GM23338 (cell line): ENCODE results near the gene BPI. TPM values are rescaled to one million over a fixed set of nuclear protein-coding genes. Genes with fewer than 3 reads are reported as not detected.

ENCODE experiments used
- ATAC-seq: fragments of 200-7000 bp; cut with Tn5 transposase; 3 replicates; pipeline ENCODE4 v1.9.1; 2020
- DNase-seq: peaks from one replicate; pipeline ENCODE4 v3.0.0-alpha.2; 2015; ENCODE audit warnings: low spot score
- H2AFZ ChIP-seq: fragments of 200-600 bp; sonication (generic); 2 replicates; pipeline ENCODE4 v1.8.0; 2016; ENCODE audit warnings: antibody characterized with exemption, mild to moderate bottlenecking, moderate library complexity
- H3F3A ChIP-seq: fragments of 200-600 bp; sonication (generic); replicated peaks from 2 replicates; pipeline ENCODE4 v1.8.0; 2017; ENCODE audit warnings: antibody characterized with exemption, mixed run types, low read depth
- H3K27ac ChIP-seq: fragments of 200-600 bp; sonication (generic); 2 replicates; pipeline ENCODE4 v1.6.1; 2016; ENCODE audit warnings: low read depth
- H3K27me3 ChIP-seq: fragments of 200-600 bp; sonication (generic); 2 replicates; pipeline ENCODE4 v1.8.0; 2016; ENCODE audit warnings: mild to moderate bottlenecking, mixed run types, moderate library complexity; ENCODE audit not compliant: insufficient read depth
- H3K36me3 ChIP-seq: fragments of 200-600 bp; sonication (generic); 2 replicates; pipeline ENCODE4 v1.8.0; 2016; ENCODE audit warnings: mild to moderate bottlenecking; ENCODE audit not compliant: insufficient read depth
- H3K4me1 ChIP-seq: fragments of 200-600 bp; sonication (generic); 2 replicates; pipeline ENCODE4 v1.8.0; 2016; ENCODE audit warnings: mild to moderate bottlenecking, moderate library complexity; ENCODE audit not compliant: insufficient read depth
- H3K4me2 ChIP-seq: fragments of 200-600 bp; sonication (generic); 2 replicates; pipeline ENCODE4 v1.7.1; 2017; ENCODE audit warnings: mixed run types
- H3K4me3 ChIP-seq: fragments of 200-600 bp; sonication (generic); 2 replicates; pipeline ENCODE4 v1.6.1; 2016; ENCODE audit warnings: mixed run types
- H3K79me2 ChIP-seq: fragments of 200-600 bp; sonication (generic); replicated peaks from 2 replicates; pipeline ENCODE4 v1.8.0; 2017; ENCODE audit warnings: mild to moderate bottlenecking; ENCODE audit not compliant: insufficient read depth
- H3K9me2 ChIP-seq: fragments of 200-600 bp; sonication (generic); 2 replicates; pipeline ENCODE4 v1.8.0; 2017; ENCODE audit not compliant: insufficient read depth
- H4K20me1 ChIP-seq: fragments of 200-600 bp; sonication (generic); replicated peaks from 2 replicates; pipeline ENCODE4 v1.8.0; 2017; ENCODE audit warnings: mild to moderate bottlenecking; ENCODE audit not compliant: insufficient read depth
- H3K27ac Mint-ChIP-seq: 2 replicates; pipeline ENCODE4 v1.8.0; 2020; ENCODE audit warnings: inconsistent platforms, mild to moderate bottlenecking, moderate library complexity, mixed read lengths
- H3K27me3 Mint-ChIP-seq: 3 replicates; pipeline ENCODE4 v1.8.0; 2022; ENCODE audit warnings: low read depth, mild to moderate bottlenecking, moderate library complexity, mixed read lengths, inconsistent platforms; ENCODE audit not compliant: insufficient read depth, poor library complexity
- H3K36me3 Mint-ChIP-seq: 3 replicates; pipeline ENCODE4 v1.8.0; 2021; ENCODE audit warnings: low read depth, mild to moderate bottlenecking, inconsistent platforms, moderate library complexity, mixed read lengths
- H3K4me1 Mint-ChIP-seq: 3 replicates; pipeline ENCODE4 v1.8.0; 2020; ENCODE audit warnings: mild to moderate bottlenecking, inconsistent platforms, mixed read lengths
- H3K4me3 Mint-ChIP-seq: 3 replicates; pipeline ENCODE4 v1.8.0; 2021; ENCODE audit warnings: moderate library complexity, mild to moderate bottlenecking, inconsistent platforms, mixed read lengths
- H3K9me3 Mint-ChIP-seq: 3 replicates; pipeline ENCODE4 v1.8.0; 2020; ENCODE audit warnings: moderate library complexity, mild to moderate bottlenecking, inconsistent platforms, mixed read lengths
- EZH2 ChIP-seq: fragments of 200-600 bp; sonication (generic); IDR thresholded peaks from one replicate; pipeline ENCODE4 v1.8.0; 2017; ENCODE audit warnings: antibody characterized with exemption, mild to moderate bottlenecking, low read depth; ENCODE audit not compliant: unreplicated experiment
- JUNB ChIP-seq: IDR thresholded peaks from one replicate; pipeline ENCODE4 v1.6.1; 2016; ENCODE audit warnings: antibody characterized with exemption; ENCODE audit not compliant: unreplicated experiment
- NANOG ChIP-seq: IDR thresholded peaks from 2 replicates; pipeline ENCODE4 v1.6.1; 2016; ENCODE audit warnings: antibody characterized with exemption, borderline replicate concordance
- POLR2AphosphoS5 ChIP-seq: IDR thresholded peaks from 2 replicates; pipeline ENCODE4 v1.6.1; 2016; ENCODE audit warnings: antibody characterized with exemption, low read depth
- ZNF114 ChIP-seq: fragments of 250-450 bp; sonication (Bioruptor Pico); IDR thresholded peaks from 2 replicates; pipeline ENCODE4 v1.5.0; 2020; ENCODE audit warnings: mild to moderate bottlenecking, moderate library complexity
- polyA plus RNA-seq: library from polyadenylated mRNA; unstranded; fragments of >200 nt; fragmentation: Nextera tagmentation; extraction: Ambion mirVana; gene quantifications from 2 replicates; pipeline ENCODE4 v1.2.1, GENCODE V29; 2016
- total RNA-seq: library from RNA; depleted of rRNA; stranded (reverse); fragments of >200 nt; shearing (Covaris generic); gene quantifications from 2 replicates; pipeline ENCODE4 v1.2.3, GENCODE V29; 2014
- TF ChIP-seq, protein P1 (sequence below): IDR thresholded peaks from one replicate; pipeline ENCODE4 v1.6.1; 2018; ENCODE audit warnings: antibody characterized with exemption; ENCODE audit not compliant: unreplicated experiment
- TF ChIP-seq, protein P2 (sequence below), 2 experiments: fragments of 200-600 bp in 1 of 2; sonication (generic) in 1 of 2; conservative IDR thresholded peaks; 2 replicates each; pipeline versions ENCODE4 v1.5.1 to v1.6.1; 2016 to 2017; ENCODE audit warnings: antibody characterized with exemption in 2 of 2, low read depth in 2 of 2, mild to moderate bottlenecking in 2 of 2, moderate library complexity in 1 of 2
- TF ChIP-seq, protein P3 (sequence below): fragments of 250-450 bp; sonication (Bioruptor Pico); IDR thresholded peaks from 2 replicates; pipeline ENCODE4 v1.5.0; 2020; ENCODE audit warnings: mild to moderate bottlenecking, moderate library complexity

BPI gene
- total and polyA plus RNA-seq, 2 experiments from 2014 or later = not detected

DNA sequence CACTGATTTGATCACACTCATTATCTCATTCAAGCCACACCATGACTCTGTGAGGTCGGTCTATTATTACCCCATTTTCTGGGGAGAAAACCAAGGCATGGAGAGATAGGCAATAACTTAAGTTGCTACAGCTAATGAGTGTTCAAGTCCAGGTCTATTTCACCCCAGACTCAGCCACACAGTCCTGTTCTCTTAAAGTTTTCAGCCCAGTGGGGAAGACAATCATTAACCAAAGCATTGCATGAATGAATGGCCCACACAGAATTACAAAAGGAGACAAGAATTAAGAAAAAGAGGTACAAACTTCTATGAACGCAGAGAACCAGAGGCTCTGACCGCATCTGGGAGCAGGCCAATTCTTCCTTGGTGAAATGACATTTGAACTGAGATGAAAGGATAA is 7.1 kb downstream of the BPI start:
- no peak overlapping the region for H3K27ac Mint-ChIP-seq
- DNase-seq (no peak), ATAC-seq (no peak)
- Histone ChIP-seq H3K36me3 (no peaks in the 10 kb centered on the region), H4K20me1 (no peaks in the 10 kb centered on the region), H3K27me3 (no peaks in the 10 kb centered on the region), H3K4me1 (no peaks in the 10 kb centered on the region), H3K9me2 (peaks cover 3% of the 10 kb centered on the region; the same call in 1 of the 2 replicates), H3K27ac (no peak overlapping the region), H3K79me2 (no peaks in the 10 kb centered on the region), H2AFZ (no peak overlapping the region), H3K4me3 (no peak overlapping the region), H3F3A (no peaks in the 10 kb centered on the region), H3K4me2 (no peak overlapping the region)
- H3K9me3 Mint-ChIP-seq = no peaks in the 10 kb centered on the region
- H3K4me3 Mint-ChIP-seq = no peak overlapping the region
- H3K36me3 Mint-ChIP-seq = no peaks in the 10 kb centered on the region
- H3K27me3 Mint-ChIP-seq = peaks cover 3% of the 10 kb centered on the region
- TF ChIP-seq, protein P1, sequence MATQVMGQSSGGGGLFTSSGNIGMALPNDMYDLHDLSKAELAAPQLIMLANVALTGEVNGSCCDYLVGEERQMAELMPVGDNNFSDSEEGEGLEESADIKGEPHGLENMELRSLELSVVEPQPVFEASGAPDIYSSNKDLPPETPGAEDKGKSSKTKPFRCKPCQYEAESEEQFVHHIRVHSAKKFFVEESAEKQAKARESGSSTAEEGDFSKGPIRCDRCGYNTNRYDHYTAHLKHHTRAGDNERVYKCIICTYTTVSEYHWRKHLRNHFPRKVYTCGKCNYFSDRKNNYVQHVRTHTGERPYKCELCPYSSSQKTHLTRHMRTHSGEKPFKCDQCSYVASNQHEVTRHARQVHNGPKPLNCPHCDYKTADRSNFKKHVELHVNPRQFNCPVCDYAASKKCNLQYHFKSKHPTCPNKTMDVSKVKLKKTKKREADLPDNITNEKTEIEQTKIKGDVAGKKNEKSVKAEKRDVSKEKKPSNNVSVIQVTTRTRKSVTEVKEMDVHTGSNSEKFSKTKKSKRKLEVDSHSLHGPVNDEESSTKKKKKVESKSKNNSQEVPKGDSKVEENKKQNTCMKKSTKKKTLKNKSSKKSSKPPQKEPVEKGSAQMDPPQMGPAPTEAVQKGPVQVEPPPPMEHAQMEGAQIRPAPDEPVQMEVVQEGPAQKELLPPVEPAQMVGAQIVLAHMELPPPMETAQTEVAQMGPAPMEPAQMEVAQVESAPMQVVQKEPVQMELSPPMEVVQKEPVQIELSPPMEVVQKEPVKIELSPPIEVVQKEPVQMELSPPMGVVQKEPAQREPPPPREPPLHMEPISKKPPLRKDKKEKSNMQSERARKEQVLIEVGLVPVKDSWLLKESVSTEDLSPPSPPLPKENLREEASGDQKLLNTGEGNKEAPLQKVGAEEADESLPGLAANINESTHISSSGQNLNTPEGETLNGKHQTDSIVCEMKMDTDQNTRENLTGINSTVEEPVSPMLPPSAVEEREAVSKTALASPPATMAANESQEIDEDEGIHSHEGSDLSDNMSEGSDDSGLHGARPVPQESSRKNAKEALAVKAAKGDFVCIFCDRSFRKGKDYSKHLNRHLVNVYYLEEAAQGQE = no peak
- TF ChIP-seq POLR2AphosphoS5 (no peak), JUNB (no peak), ZNF114 (CRISPR knock-in tag) (no peak), NANOG (no peak)
- no peaks in the 10 kb centered on the region for H3K4me1 Mint-ChIP-seq

DNA sequence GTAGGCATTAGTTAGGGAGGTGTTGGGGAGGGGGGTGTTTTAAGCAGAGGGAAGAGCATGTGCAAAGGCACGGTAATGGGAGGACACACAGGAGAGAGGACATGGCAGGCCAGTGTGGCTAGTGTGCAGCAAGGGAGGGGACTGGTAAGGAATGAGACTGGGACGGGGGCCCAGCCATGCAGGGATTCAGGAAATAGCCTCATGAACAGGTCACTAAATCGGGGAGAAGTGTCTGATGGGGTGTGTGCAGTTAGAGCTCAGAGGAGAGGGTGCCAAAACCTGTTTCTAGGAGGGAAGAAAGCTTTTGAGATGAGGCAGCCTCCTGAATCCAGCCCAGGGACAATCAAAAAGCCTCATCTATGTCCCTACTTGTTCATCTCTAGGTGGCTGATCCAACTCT is 7.5 kb downstream of the BPI start:
- ATAC-seq (no peak), DNase-seq (no peak)
- Histone ChIP-seq H3K4me2 (no peak overlapping the region), H3K27ac (no peak overlapping the region), H3K9me2 (peaks cover 3% of the 10 kb centered on the region; the same call in 1 of the 2 replicates), H3K36me3 (no peaks in the 10 kb centered on the region), H3K79me2 (no peaks in the 10 kb centered on the region), H3K4me3 (no peak overlapping the region), H4K20me1 (no peaks in the 10 kb centered on the region), H3F3A (no peaks in the 10 kb centered on the region), H3K4me1 (no peaks in the 10 kb centered on the region), H2AFZ (no peak overlapping the region), H3K27me3 (no peaks in the 10 kb centered on the region)
- no peak overlapping the region for H3K4me3 Mint-ChIP-seq
- H3K27ac Mint-ChIP-seq = no peak overlapping the region
- peaks cover 3% of the 10 kb centered on the region for H3K27me3 Mint-ChIP-seq
- no peaks in the 10 kb centered on the region for H3K4me1 Mint-ChIP-seq
- H3K9me3 Mint-ChIP-seq = no peaks in the 10 kb centered on the region
- H3K36me3 Mint-ChIP-seq = no peaks in the 10 kb centered on the region
- TF ChIP-seq EZH2 (no peak), NANOG (no peak)
- TF ChIP-seq, protein P2, sequence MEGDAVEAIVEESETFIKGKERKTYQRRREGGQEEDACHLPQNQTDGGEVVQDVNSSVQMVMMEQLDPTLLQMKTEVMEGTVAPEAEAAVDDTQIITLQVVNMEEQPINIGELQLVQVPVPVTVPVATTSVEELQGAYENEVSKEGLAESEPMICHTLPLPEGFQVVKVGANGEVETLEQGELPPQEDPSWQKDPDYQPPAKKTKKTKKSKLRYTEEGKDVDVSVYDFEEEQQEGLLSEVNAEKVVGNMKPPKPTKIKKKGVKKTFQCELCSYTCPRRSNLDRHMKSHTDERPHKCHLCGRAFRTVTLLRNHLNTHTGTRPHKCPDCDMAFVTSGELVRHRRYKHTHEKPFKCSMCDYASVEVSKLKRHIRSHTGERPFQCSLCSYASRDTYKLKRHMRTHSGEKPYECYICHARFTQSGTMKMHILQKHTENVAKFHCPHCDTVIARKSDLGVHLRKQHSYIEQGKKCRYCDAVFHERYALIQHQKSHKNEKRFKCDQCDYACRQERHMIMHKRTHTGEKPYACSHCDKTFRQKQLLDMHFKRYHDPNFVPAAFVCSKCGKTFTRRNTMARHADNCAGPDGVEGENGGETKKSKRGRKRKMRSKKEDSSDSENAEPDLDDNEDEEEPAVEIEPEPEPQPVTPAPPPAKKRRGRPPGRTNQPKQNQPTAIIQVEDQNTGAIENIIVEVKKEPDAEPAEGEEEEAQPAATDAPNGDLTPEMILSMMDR (conservative IDR thresholded peaks at IDR 0.05; ENCODE audit: low read depth in 2 of 2) = no peak
- TF ChIP-seq, protein P3, sequence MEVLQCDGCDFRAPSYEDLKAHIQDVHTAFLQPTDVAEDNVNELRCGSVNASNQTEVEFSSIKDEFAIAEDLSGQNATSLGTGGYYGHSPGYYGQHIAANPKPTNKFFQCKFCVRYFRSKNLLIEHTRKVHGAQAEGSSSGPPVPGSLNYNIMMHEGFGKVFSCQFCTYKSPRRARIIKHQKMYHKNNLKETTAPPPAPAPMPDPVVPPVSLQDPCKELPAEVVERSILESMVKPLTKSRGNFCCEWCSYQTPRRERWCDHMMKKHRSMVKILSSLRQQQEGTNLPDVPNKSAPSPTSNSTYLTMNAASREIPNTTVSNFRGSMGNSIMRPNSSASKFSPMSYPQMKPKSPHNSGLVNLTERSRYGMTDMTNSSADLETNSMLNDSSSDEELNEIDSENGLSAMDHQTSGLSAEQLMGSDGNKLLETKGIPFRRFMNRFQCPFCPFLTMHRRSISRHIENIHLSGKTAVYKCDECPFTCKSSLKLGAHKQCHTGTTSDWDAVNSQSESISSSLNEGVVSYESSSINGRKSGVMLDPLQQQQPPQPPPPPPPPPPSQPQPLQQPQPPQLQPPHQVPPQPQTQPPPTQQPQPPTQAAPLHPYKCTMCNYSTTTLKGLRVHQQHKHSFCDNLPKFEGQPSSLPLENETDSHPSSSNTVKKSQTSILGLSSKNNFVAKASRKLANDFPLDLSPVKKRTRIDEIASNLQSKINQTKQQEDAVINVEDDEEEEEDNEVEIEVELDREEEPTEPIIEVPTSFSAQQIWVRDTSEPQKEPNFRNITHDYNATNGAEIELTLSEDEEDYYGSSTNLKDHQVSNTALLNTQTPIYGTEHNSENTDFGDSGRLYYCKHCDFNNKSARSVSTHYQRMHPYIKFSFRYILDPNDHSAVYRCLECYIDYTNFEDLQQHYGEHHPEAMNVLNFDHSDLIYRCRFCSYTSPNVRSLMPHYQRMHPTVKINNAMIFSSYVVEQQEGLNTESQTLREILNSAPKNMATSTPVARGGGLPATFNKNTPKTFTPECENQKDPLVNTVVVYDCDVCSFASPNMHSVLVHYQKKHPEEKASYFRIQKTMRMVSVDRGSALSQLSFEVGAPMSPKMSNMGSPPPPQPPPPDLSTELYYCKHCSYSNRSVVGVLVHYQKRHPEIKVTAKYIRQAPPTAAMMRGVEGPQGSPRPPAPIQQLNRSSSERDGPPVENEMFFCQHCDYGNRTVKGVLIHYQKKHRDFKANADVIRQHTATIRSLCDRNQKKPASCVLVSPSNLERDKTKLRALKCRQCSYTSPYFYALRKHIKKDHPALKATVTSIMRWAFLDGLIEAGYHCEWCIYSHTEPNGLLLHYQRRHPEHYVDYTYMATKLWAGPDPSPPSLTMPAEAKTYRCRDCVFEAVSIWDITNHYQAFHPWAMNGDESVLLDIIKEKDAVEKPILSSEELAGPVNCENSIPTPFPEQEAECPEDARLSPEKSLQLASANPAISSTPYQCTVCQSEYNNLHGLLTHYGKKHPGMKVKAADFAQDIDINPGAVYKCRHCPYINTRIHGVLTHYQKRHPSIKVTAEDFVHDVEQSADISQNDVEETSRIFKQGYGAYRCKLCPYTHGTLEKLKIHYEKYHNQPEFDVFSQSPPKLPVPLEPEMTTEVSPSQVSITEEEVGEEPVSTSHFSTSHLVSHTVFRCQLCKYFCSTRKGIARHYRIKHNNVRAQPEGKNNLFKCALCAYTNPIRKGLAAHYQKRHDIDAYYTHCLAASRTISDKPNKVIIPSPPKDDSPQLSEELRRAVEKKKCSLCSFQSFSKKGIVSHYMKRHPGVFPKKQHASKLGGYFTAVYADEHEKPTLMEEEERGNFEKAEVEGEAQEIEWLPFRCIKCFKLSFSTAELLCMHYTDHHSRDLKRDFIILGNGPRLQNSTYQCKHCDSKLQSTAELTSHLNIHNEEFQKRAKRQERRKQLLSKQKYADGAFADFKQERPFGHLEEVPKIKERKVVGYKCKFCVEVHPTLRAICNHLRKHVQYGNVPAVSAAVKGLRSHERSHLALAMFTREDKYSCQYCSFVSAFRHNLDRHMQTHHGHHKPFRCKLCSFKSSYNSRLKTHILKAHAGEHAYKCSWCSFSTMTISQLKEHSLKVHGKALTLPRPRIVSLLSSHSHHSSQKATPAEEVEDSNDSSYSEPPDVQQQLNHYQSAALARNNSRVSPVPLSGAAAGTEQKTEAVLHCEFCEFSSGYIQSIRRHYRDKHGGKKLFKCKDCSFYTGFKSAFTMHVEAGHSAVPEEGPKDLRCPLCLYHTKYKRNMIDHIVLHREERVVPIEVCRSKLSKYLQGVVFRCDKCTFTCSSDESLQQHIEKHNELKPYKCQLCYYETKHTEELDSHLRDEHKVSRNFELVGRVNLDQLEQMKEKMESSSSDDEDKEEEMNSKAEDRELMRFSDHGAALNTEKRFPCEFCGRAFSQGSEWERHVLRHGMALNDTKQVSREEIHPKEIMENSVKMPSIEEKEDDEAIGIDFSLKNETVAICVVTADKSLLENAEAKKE = no peak
